NCI-H146 treated with DMSO at 0.1 percent for 48 hours (cell line): ENCODE data around the gene PLCD4.

Experiments
- DNase-seq: peaks from one replicate; lab custom pipeline; 2025; ENCODE audit not compliant: unreplicated experiment; lab: John Stamatoyannopoulos, UW

Gene PLCD4

GRCh38 chr2:218662377-218662776 lies 54.7 kb downstream of the PLCD4 start:
- DNase-seq, result no peak

DNA sequence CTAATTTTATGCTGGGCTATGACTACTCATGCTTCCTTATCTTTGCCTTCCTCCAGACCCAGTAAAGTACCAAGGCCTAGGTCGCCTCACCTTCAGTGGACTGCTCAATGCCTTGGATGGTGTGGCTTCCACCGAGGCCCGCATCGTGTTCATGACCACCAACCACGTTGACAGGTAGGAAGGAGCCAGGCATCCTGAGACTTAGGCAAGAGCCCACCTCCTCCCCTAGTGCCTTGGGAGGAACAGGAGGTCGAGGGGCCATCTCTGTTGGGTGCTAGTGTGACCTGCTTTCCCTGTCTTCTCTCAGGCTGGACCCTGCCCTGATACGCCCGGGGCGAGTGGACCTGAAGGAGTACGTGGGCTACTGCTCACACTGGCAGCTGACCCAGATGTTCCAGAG lies 55.1 kb downstream of the PLCD4 start:
- no peak for DNase-seq

DNA sequence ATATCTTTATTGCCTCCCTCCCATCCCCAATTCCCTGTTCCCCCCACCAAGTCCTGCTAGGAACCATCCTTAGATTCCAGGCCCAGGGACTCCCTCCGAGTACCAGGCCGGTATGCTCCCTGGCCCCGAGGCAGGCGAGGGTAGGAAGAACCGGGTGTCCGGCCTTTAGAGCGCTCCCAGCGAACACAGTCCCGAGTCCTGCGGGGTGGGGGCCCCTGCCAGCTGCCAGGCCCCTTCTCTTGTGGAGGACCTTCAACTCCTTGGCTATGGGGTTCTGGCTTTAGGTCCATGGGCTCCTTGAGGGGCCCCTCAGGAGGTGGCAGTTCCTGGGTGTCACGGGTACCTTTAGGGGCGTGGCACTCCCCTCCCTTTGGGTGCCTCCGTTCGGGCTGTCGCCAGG lies 56.2 kb downstream of the PLCD4 start:
- no peak for DNase-seq

DNA sequence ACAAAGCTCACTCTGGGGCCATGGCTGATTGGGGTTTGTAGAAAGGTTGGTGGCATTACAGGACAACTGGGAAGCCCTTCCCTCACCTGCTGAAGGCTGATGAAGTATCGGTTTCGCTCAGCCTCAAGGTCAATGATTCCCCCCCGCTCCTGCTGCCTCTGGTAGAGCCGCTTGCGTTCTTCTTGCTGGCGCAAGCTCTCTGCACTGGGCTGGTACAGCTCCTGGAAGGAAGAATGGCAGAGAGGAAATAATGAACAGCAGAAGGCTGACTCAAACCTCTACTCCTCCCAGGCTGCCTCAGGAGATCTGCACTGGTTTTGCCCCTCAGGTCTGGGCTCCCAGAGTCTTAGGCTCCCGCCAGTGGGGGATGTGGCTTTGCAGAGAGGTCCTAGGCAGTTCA lies 57.0 kb downstream of the PLCD4 start:
- DNase-seq, result no peak

DNA sequence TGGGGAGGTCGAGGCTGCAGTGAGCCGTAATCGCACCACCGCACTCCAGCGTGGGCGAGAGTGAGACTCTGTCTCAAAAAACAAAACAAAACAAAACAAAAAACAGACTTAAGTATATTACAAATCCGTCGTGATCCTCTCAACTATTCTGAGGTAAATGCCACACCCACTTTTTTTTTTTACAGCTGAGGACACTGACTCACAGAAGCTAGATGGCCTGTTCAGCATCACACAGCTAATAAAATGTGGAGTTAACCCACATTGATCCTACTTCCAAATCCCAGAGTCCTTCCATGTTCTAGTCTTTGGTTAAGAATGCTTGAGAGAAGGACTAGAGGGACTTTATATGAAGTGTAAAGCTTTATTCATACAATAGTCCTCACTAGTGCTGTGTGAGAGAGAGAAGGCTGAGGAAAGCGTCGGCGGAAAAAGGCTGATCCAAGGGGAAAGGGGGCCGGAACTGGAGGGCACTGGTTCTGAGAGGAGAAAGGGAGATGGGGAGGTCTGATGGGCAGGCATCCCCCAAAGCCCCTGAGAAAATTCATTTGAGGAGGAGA lies 63.5 kb downstream of the PLCD4 start:
- no peak for DNase-seq

DNA sequence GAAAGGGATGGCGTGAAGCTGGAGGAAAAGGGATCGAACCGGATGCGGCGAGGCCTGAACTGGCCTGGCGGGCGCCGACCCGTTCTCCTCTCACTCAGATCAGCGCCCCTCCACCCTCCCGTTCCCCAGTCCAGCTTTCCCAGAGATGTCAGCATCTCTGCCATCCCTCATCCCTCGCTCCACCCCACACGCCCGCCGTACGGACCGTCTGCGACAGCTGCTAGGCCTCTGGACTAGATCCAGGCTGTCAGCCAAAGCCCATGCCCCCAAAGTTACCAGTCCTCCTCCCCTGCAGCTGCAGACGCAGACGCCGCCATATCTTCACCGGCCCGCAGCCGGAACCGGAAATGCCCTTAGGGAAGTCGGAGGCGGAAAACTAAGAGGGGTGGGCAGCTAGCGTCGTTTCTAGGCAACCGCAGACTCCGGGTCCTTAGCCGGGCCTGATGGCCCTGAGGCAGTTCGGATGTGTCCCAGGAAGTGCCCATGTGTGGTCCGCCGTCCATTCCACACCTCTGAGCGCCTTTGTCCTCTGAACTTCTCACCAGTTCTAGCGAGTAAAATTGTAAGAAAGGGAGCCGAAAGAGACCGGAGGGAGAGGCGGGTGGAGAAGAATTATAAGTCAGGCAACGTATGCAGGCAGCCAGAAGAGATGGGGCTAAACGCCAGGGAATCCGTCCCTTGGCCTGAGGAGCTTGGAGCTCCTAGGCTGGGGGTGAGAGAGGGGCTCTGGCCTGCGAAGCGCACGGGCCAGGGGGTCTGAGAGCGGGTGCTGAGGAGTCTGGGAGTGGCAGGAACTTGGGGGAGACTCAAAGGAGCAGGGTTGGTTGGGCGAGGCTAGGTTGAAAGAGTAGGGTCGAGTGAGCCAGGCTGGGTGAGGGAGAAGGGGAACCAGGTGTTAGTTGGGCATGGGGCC lies 64.2 kb downstream of the PLCD4 start, which contains the start of the genes RNF25 and STK36:
TSS of gene RNF25 (minus strand) at position 349 of the 913 bp plus-strand sequence. CDS start at position 317, 32 bp downstream.
TSS of gene STK36 (plus strand) at position 433 of the 913 bp plus-strand sequence. CDS start 744 bp downstream, outside the sequence.
- peak; percentile 84 for DNase-seq

- no peak for DNase-seq
Measured at GRCh38 chr2:218679119-218679518, 71.4 kb downstream of the PLCD4 start.

DNA sequence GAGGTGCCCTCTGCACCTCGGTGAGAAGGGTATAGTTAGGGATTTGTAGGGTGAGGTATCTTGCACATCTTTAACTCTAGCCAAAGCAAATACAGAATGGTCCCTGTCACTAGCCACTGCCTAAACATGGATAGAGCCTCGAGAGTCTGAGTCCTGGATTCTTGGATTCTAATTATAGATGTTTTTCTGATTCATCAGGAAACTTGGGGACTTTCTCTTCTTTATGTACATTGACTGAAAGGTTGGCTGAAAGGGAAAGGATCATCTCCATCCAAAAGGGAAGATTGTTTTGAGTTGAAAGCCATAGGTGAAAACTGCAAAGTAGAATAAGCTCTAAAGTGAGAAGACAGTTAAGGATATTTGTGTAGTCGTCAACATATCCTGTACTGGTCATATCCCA lies 72.4 kb downstream of the PLCD4 start:
- DNase-seq, result no peak
